ENCODE results near the gene GARIN5B. TPM values are rescaled to one million over a fixed set of nuclear protein-coding genes. Genes with fewer than 3 reads are reported as not detected.
A peak's percentile ranks its signal among the peaks of the same experiment; 100 is the strongest.

The GARIN5B gene
- total and polyA plus RNA-seq, 2 donors (not counting 1 experiment from before 2014, with no cell fraction given) = not detected

DNA sequence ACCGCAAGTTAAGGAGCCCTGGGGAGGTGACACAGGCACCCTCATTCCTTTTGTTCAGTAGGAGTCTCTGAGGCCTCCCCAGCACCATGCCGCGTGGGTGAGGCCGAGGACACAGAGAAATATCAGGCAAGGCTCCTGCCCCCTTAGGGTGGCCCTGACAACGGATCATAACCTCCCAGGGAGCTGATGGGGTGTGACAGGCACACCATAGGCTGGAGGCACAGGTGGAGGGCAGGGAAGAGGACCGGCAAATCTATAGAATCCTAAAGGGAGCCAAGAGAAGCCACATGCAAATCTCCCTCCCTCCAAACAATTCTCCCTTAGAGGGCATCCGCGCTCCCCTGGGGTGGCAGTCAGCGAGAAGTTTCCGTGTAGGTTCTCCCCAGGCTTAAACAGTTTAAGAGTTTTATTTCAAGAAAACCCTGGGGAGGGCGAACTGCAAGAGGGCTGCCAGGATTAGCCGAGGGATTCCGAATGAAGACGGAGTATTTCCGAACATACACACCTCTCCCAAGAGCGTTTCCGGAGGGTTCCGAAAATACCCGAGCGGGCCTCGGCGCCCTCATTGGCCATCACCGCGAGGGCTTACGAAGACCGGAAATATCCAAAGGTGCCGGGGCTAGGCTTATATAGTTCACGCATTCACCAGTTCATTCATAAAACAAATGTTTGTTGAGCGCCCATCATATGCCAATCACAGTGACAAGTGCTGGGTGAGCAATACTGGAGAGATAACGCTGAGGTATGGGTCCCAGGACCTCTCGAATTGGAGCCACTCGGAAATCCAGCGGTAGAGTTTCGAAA, 22.1 kb upstream of the GARIN5B start:
- peak overlapping the region; percentile 88 for H2AFZ ChIP-seq (ENCODE audit: insufficient read depth, low read depth, low read length, poor library complexity, severe bottlenecking)
- peaks cover 3 to 34% of the 10 kb centered on the region in 2 experiments for H3K36me3 ChIP-seq (replicated peaks in 1 of 2; ENCODE audit: control extremely low read depth in 1 of 2, control insufficient read depth in 1 of 2, extremely low read depth in 1 of 2, insufficient read depth in 2 of 2, low read length in 1 of 2)
- H4K20me1 ChIP-seq (ENCODE audit: control insufficient read depth, insufficient read depth, low read length, poor library complexity, severe bottlenecking) = peaks cover 48% of the 10 kb centered on the region
- H3K4me1 ChIP-seq (ENCODE audit: control insufficient read depth in 2 of 2, insufficient read depth in 2 of 2, low read length in 2 of 2) = peaks cover 40 to 57% of the 10 kb centered on the region in 2 donors
- H3K9ac ChIP-seq (ENCODE audit: low read length) = peak overlapping the region; percentile 96
- peak overlapping the region; percentile 74 for H3K4me2 ChIP-seq (replicated peaks; ENCODE audit: low read depth, low read length, poor library complexity, severe bottlenecking)
- ATAC-seq (ENCODE audit: low read depth) (peak; percentile 73), DNase-seq (peak; percentile 95)
- Mint-ChIP-seq H3K27ac (peak overlapping the region; percentile 100), H3K9me3 (ENCODE audit: insufficient read depth) (no peaks in the 10 kb centered on the region), H3K4me1 (peaks cover 62% of the 10 kb centered on the region), H3K4me3 (peak overlapping the region; percentile 100), H3K27me3 (no peaks in the 10 kb centered on the region)
- peak overlapping the region; percentile 85 to 99 (median 97) for H3K4me3 ChIP-seq (ENCODE audit: control extremely low read depth in 1 of 5, extremely low read depth in 1 of 5, insufficient read depth in 1 of 5, low read depth in 2 of 5, low read length in 4 of 5)
- no peaks in the 10 kb centered on the region for H3K27me3 ChIP-seq (replicated peaks in 1 of 4; ENCODE audit: control extremely low read depth in 1 of 4, control insufficient read depth in 3 of 4, insufficient read depth in 4 of 4, low read length in 3 of 4)
- TF ChIP-seq, protein P1, sequence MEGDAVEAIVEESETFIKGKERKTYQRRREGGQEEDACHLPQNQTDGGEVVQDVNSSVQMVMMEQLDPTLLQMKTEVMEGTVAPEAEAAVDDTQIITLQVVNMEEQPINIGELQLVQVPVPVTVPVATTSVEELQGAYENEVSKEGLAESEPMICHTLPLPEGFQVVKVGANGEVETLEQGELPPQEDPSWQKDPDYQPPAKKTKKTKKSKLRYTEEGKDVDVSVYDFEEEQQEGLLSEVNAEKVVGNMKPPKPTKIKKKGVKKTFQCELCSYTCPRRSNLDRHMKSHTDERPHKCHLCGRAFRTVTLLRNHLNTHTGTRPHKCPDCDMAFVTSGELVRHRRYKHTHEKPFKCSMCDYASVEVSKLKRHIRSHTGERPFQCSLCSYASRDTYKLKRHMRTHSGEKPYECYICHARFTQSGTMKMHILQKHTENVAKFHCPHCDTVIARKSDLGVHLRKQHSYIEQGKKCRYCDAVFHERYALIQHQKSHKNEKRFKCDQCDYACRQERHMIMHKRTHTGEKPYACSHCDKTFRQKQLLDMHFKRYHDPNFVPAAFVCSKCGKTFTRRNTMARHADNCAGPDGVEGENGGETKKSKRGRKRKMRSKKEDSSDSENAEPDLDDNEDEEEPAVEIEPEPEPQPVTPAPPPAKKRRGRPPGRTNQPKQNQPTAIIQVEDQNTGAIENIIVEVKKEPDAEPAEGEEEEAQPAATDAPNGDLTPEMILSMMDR (IDR thresholded peaks at IDR 0.05) = no peak
- no peak for TF ChIP-seq EZH2 (IDR thresholded peaks at IDR 0.05; ENCODE audit: borderline replicate concordance, insufficient read depth, low read depth, low read length, poor library complexity, severe bottlenecking)
- POLR2A ChIA-PET = interaction anchor here (1.1 to 2.6 kb wide), 6 partner anchors 15 to 211 kb away, joined by 3 to 12 read pairs (median 7); partner anchors contain the start of genes KMT5C, PPP6R1 and UBE2S
- H3K9me3 ChIP-seq (ENCODE audit: control extremely low read depth in 1 of 3, control insufficient read depth in 2 of 3, insufficient read depth in 1 of 3, low read length in 2 of 3) = no peaks in the 10 kb centered on the region
- H3K27ac ChIP-seq (ENCODE audit: low read length in 2 of 2) = peak overlapping the region; percentile 96
- intact Hi-C loops (cut with micrococcal nuclease) = loop anchor here (1.0 kb wide), 5 partner anchors 23 to 268 kb away; partner anchors contain the start of genes KMT5C, PPP1R12C and PPP6R1
- WGBS (ENCODE audit: insufficient coverage) = 5% methylated on average over 31 of the region's 34 CpGs
- peaks cover 46% of the 10 kb centered on the region for H3K79me2 ChIP-seq (ENCODE audit: control insufficient read depth, insufficient read depth, low read length)
- CTCF ChIA-PET = interaction anchor here (0.6 to 3.1 kb wide), 14 partner anchors 12 to 296 kb away, joined by 3 to 39 read pairs (median 5); partner anchors contain the start of gene CCDC106

Data from B cell (primary cell).